ENCODE data around the gene SRSF9.

DNA sequence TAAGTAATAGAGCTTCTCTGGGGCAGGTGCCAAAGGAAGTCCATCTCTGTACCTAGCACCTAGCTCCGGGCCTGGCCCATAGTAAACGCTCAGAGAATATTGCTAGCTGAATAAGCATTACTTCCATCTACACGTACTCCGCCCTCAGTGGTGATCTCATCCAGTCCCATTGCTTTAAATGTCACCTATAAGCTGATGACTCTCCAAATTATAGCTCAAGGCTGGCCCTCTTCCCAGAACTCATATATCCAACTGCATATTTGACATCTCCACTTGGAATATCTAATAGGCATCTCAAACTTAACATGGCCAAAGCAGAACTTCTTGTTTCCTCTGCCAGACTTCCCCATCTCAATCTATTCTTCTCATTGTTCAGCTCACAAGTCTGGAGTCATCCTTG is 19.5 kb upstream of the SRSF9 start:
- no peak for TF ChIP-seq EZH2phosphoT487 (IDR thresholded peaks at IDR 0.05; ENCODE audit: borderline replicate concordance, low read length)
- TF ChIP-seq, protein P1, sequence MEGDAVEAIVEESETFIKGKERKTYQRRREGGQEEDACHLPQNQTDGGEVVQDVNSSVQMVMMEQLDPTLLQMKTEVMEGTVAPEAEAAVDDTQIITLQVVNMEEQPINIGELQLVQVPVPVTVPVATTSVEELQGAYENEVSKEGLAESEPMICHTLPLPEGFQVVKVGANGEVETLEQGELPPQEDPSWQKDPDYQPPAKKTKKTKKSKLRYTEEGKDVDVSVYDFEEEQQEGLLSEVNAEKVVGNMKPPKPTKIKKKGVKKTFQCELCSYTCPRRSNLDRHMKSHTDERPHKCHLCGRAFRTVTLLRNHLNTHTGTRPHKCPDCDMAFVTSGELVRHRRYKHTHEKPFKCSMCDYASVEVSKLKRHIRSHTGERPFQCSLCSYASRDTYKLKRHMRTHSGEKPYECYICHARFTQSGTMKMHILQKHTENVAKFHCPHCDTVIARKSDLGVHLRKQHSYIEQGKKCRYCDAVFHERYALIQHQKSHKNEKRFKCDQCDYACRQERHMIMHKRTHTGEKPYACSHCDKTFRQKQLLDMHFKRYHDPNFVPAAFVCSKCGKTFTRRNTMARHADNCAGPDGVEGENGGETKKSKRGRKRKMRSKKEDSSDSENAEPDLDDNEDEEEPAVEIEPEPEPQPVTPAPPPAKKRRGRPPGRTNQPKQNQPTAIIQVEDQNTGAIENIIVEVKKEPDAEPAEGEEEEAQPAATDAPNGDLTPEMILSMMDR (IDR thresholded peaks at IDR 0.05; ENCODE audit: low read depth, low read length, poor library complexity, severe bottlenecking), result no peak

All from DOHH2 (cell line).